ENCODE results near the gene DOK6.
A peak's percentile ranks its signal among the peaks of the same experiment; 100 is the strongest.

DOK6 gene

DNA sequence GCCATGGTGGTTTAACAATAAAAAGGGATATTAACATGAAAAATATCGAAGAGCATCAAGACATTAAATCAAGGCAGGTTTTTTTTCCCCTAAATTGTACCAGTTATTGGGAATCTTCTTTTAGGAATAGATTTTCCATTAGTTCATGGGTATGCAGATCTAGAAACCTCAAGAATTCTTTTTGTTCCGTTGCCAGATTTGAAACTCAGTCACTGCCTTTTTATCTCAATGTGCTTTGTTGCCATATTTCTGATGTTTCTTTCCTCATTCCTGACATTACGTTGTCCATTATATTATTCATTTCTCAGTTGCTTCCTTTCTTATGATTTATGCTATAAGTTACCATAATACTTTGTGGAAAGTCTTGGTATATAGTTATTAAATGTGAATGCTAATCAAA, 384.8 kb downstream of the DOK6 start:
- Mint-ChIP-seq H3K27me3 (ENCODE audit: low read depth) (no peaks in the 10 kb centered on the region), H3K4me1 (no peaks in the 10 kb centered on the region), H3K4me3 (no peak overlapping the region), H3K27ac (no peak overlapping the region), H3K9me3 (no peaks in the 10 kb centered on the region), H3K36me3 (ENCODE audit: low read depth) (no peaks in the 10 kb centered on the region)
- TF ChIP-seq, protein P1, sequence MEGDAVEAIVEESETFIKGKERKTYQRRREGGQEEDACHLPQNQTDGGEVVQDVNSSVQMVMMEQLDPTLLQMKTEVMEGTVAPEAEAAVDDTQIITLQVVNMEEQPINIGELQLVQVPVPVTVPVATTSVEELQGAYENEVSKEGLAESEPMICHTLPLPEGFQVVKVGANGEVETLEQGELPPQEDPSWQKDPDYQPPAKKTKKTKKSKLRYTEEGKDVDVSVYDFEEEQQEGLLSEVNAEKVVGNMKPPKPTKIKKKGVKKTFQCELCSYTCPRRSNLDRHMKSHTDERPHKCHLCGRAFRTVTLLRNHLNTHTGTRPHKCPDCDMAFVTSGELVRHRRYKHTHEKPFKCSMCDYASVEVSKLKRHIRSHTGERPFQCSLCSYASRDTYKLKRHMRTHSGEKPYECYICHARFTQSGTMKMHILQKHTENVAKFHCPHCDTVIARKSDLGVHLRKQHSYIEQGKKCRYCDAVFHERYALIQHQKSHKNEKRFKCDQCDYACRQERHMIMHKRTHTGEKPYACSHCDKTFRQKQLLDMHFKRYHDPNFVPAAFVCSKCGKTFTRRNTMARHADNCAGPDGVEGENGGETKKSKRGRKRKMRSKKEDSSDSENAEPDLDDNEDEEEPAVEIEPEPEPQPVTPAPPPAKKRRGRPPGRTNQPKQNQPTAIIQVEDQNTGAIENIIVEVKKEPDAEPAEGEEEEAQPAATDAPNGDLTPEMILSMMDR (IDR thresholded peaks at IDR 0.05; ENCODE audit: unreplicated experiment in 3 of 3) = no peak

DNA sequence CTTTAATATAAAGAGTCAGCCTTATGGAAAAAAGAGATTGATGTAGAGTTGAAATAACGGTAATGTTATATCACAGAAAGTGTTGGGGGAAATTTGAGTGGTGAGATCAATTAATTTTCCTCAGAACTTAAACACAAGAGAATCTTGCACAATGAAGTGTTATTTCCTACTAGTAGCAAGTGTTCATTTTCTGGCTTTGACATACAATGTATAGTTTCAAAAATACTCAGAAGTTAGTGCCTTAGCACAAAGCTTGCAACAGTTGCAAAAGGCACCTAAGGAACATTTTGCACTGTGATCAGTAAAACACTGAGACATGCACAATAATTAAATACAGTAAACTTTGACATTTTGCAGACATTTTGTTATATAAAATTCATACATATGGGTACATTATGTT, 385.7 kb downstream of the DOK6 start:
- Mint-ChIP-seq H3K4me1 (no peaks in the 10 kb centered on the region), H3K36me3 (ENCODE audit: low read depth) (peaks cover under 1% of the 10 kb centered on the region), H3K4me3 (no peak overlapping the region), H3K27ac (no peak overlapping the region), H3K27me3 (ENCODE audit: low read depth) (no peaks in the 10 kb centered on the region), H3K9me3 (peaks cover under 1% of the 10 kb centered on the region)
- TF ChIP-seq, protein P1 (IDR thresholded peaks at IDR 0.05; ENCODE audit: unreplicated experiment in 3 of 3) = no peak

GRCh38 chr18:69787825-69788547, 387.3 kb downstream of the DOK6 start:
- Mint-ChIP-seq H3K4me3 (no peak overlapping the region), H3K9me3 (peaks cover 10% of the 10 kb centered on the region), H3K27ac (no peak overlapping the region), H3K4me1 (no peaks in the 10 kb centered on the region), H3K36me3 (ENCODE audit: low read depth) (peaks cover 4% of the 10 kb centered on the region), H3K27me3 (ENCODE audit: low read depth) (no peaks in the 10 kb centered on the region)
- TF ChIP-seq, protein P1 (IDR thresholded peaks at IDR 0.05; ENCODE audit: unreplicated experiment in 3 of 3) = no peak

DNA sequence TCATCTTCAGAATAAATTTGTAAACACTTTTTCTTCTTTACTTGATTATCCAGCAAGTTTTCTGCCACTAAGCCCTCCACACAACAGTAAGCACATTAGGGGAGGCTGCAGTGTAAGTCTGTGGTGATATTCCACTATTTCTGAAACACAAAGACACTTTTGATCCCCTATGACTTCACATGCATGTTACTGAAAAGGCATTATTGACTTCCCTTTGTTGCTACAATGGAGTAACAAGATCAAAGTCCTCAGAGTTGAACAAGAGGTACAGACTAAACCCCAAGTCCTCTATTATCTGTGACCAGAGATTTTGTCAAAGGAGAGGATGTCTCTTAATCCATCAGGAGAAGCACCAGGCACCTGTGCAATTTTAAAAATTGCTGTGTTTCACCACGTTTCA, 389.1 kb downstream of the DOK6 start:
- Mint-ChIP-seq H3K27ac (no peak overlapping the region), H3K27me3 (ENCODE audit: low read depth) (no peaks in the 10 kb centered on the region), H3K9me3 (peaks cover 10% of the 10 kb centered on the region), H3K36me3 (ENCODE audit: low read depth) (peaks cover 9% of the 10 kb centered on the region), H3K4me3 (no peak overlapping the region), H3K4me1 (no peaks in the 10 kb centered on the region)
- TF ChIP-seq, protein P1 (IDR thresholded peaks at IDR 0.05; ENCODE audit: unreplicated experiment in 3 of 3) = no peak

DNA sequence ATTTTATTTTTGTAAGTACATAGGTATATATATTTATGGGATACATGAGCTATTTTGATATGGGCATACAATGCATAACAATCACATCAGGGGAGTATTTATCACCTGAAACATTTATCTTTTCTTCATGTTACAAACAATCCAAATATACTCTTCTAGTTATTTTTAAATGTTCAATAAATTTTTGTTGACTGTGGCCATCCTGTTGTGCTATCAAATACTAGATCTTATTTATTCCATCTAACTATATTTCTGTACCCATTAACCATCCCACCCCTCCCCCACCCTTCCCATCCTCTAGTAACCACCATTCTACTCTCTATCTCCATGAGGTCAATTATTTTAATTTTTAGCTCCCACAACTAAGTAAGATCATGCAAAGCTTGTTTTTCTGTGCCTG, 390.0 kb downstream of the DOK6 start:
- Mint-ChIP-seq H3K36me3 (ENCODE audit: low read depth) (peaks cover 9% of the 10 kb centered on the region), H3K27ac (no peak overlapping the region), H3K9me3 (peaks cover 10% of the 10 kb centered on the region), H3K4me1 (peaks cover under 1% of the 10 kb centered on the region), H3K27me3 (ENCODE audit: low read depth) (no peaks in the 10 kb centered on the region), H3K4me3 (no peak overlapping the region)
- TF ChIP-seq, protein P1 (IDR thresholded peaks at IDR 0.05; ENCODE audit: unreplicated experiment in 3 of 3) = no peak

- peaks cover 8% of the 10 kb centered on the region for H3K4me1 Mint-ChIP-seq
- H3K4me3 Mint-ChIP-seq = no peak overlapping the region
- peak overlapping the region; percentile 3 to 65 (median 7) for H3K27ac Mint-ChIP-seq
- H3K27me3 Mint-ChIP-seq (ENCODE audit: low read depth) = no peaks in the 10 kb centered on the region
- peaks cover 10% of the 10 kb centered on the region for H3K9me3 Mint-ChIP-seq
- peaks cover 9% of the 10 kb centered on the region for H3K36me3 Mint-ChIP-seq (ENCODE audit: low read depth)
- TF ChIP-seq, protein P1 (IDR thresholded peaks at IDR 0.05; ENCODE audit: unreplicated experiment in 3 of 3) = no peak
Observed at GRCh38 chr18:69795791-69796190, 395.1 kb downstream of the DOK6 start.
